Motor neuron (in vitro differentiated cells): Measurements from ENCODE around the gene PDF. TPM values are rescaled to one million over a fixed set of nuclear protein-coding genes. Genes with fewer than 3 reads are reported as not detected.
"Not testable (repeated sequence)": the region's sequence is repeated elsewhere in the genome, so short reads cannot be mapped to it uniquely, and the experiment has no call there.

Experiments
- ATAC-seq, 8 experiments: fragments of 200-7000 bp; cut with Tn5 transposase; replicated peaks in 6 of 8; 2 replicates each; pipeline ENCODE4 v1.8.0; 2021; ENCODE audit warnings: mild to moderate bottlenecking in 8 of 8, moderate library complexity in 8 of 8
- H3K27ac ChIP-seq, 2 donors: fragments of 250-450 bp; sonication (Bioruptor Pico); 2 replicates each; pipeline ENCODE4 v1.9.0; 2021; ENCODE audit warnings: antibody characterized with exemption in 2 of 2, mild to moderate bottlenecking in 2 of 2, moderate library complexity in 1 of 2
- H3K4me1 ChIP-seq, 2 donors: fragments of 250-450 bp; sonication (Bioruptor Pico); replicated peaks in 1 of 2; 2 replicates each; pipeline ENCODE4 v1.6.1; 2021; ENCODE audit warnings: antibody characterized with exemption in 2 of 2, mild to moderate bottlenecking in 2 of 2, moderate library complexity in 1 of 2
- H3K4me3 ChIP-seq, 5 donors: fragments of 250-450 bp; sonication (Bioruptor Pico); 2 replicates each; pipeline ENCODE4 v1.9.0; 2021; ENCODE audit warnings: antibody characterized with exemption in 5 of 5, mild to moderate bottlenecking in 5 of 5, moderate library complexity in 4 of 5
- WGBS, 10 experiments: fragments of 450-650 bp; shearing (Covaris generic); methylation state at CpG; one replicate each; pipeline ENCODE4 v1.0.0; 2022; 5-methylcytosine and 5-hydroxymethylcytosine counted together
- in situ Hi-C, 9 experiments: fragments of 400-800 bp; cut with MboI; loops; one replicate each; pipeline ENCODE4 v1.15.0; 2021; ENCODE audit warnings: low sequenced_read_pairs in 9 of 9, low pct_unique_long_range_greater_than_20kb in 2 of 9; ENCODE audit not compliant: unreplicated experiment in 9 of 9
- total RNA-seq, 8 experiments: library from RNA; unstranded; fragments of 300-600 nt; gene quantifications; 2 replicates each; pipeline versions ENCODE4 v1.2.3 to v1.2.4, GENCODE V29; 2022

The PDF gene
- total RNA-seq, 8 experiments from 2014 or later: 3.0 to 12.8 (median 5.8) TPM

GRCh38 chr16:69307856-69308255 lies 22.5 kb downstream of the PDF start:
- Histone ChIP-seq H3K4me1 (peaks cover 6% of the 10 kb centered on the region in 2 donors), H3K27ac (no peak overlapping the region), H3K4me3 (no peak overlapping the region)
- in situ Hi-C loops: no loop called here
- WGBS, 10 experiments: 89 to 100% (median 100%) methylated on average over 1 to 2 of the region's 2 CpGs; no CpG with 5 or more reads in 1 of the 10 experiments
- no peak for ATAC-seq

GRCh38 chr16:69307091-69307490 lies 23.3 kb downstream of the PDF start:
- Histone ChIP-seq H3K27ac (no peak overlapping the region), H3K4me3 (no peak overlapping the region), H3K4me1 (peaks cover under 1% of the 10 kb centered on the region in 2 donors)
- in situ Hi-C loops: no loop called here
- 10 to 100% (median 100%) methylated on average over 1 of the region's 1 CpG; no CpG with 5 or more reads in 1 of the 10 experiments for WGBS, 10 experiments
- ATAC-seq: no peak

- no peak overlapping the region for H3K27ac ChIP-seq
- in situ Hi-C loops: no loop called here
- no peak for ATAC-seq
These were observed 24.4 kb downstream of the PDF start for GRCh38 chr16:69306031-69306430.

GRCh38 chr16:69302301-69302700 lies 28.1 kb downstream of the PDF start:
- no peak for ATAC-seq
- WGBS, 10 experiments: 90 to 100% (median 100%) methylated on average over 1 to 4 of the region's 4 CpGs; no CpG with 5 or more reads in 1 of the 10 experiments
- Histone ChIP-seq H3K4me1 (no peaks in the 10 kb centered on the region), H3K27ac (no peak overlapping the region), H3K4me3 (no peak overlapping the region)
- in situ Hi-C loops: no loop called here

More at GRCh38 chr16:69306031-69306430, 24.4 kb downstream of the PDF start:
- no peaks in the 10 kb centered on the region for H3K4me1 ChIP-seq
- H3K4me3 ChIP-seq: no peak overlapping the region
- WGBS, 10 experiments: 0 to 90% (median 43%) methylated on average over 1 of the region's 1 CpG; no CpG with 5 or more reads in 3 of the 10 experiments

GRCh38 chr16:69301861-69302260 lies 28.5 kb downstream of the PDF start:
- H3K4me3 ChIP-seq: no peak overlapping the region
- H3K4me1 ChIP-seq: no peaks in the 10 kb centered on the region
- in situ Hi-C loops: no loop called here
- H3K27ac ChIP-seq: no peak overlapping the region
- no peak for ATAC-seq
- WGBS, 10 experiments: 60 to 94% (median 90%) methylated on average over 1 to 4 of the region's 4 CpGs; no CpG with 5 or more reads in 2 of the 10 experiments

- in situ Hi-C loops: no loop called here
- H3K4me1 ChIP-seq: no peaks in the 10 kb centered on the region
- H3K4me3 ChIP-seq: no peak overlapping the region
- 58 to 100% (median 89%) methylated on average over 1 of the region's 1 CpG; no CpG with 5 or more reads in 2 of the 10 experiments for WGBS, 10 experiments
- no peak for ATAC-seq
- H3K27ac ChIP-seq: no peak overlapping the region
These were observed 29.2 kb downstream of the PDF start for GRCh38 chr16:69301187-69301586.

- Histone ChIP-seq H3K4me3 (no peak overlapping the region), H3K27ac (no peak overlapping the region), H3K4me1 (no peaks in the 10 kb centered on the region)
- WGBS, 10 experiments: 94 to 100% (median 100%) methylated on average over 1 to 4 of the region's 4 CpGs; no CpG with 5 or more reads in 1 of the 10 experiments
- in situ Hi-C loops: loop anchor here in 5 of 9 experiments (25.0 kb wide), 2 partner anchors 111 to 136 kb away; partner anchors contain the start of gene SNTB2 (in 1 of the 5)
- ATAC-seq: no peak
These were observed 32.1 kb downstream of the PDF start for GRCh38 chr16:69298261-69298660.

GRCh38 chr16:69296771-69297170 lies 33.6 kb downstream of the PDF start:
- ATAC-seq, H3K4me1 ChIP-seq, H3K4me3 ChIP-seq, H3K27ac ChIP-seq: not testable (repeated sequence)
- 95 to 100% (median 100%) methylated on average over 1 to 5 of the region's 7 CpGs; no CpG with 5 or more reads in 3 of the 10 experiments for WGBS, 10 experiments
- in situ Hi-C loops: loop anchor here in 5 of 9 experiments (25.0 kb wide), 2 partner anchors 109 to 134 kb away; partner anchors contain the start of gene SNTB2 (in 1 of the 5)

GRCh38 chr16:69294051-69294450 lies 36.3 kb downstream of the PDF start:
- Histone ChIP-seq H3K4me3 (no peak overlapping the region), H3K27ac (no peak overlapping the region), H3K4me1 (no peaks in the 10 kb centered on the region)
- in situ Hi-C loops: loop anchor here in 5 of 9 experiments (25.0 kb wide), 2 partner anchors 107 to 132 kb away; partner anchors contain the start of gene SNTB2 (in 1 of the 5)
- 83 to 100% (median 100%) methylated on average over 1 of the region's 1 CpG; no CpG with 5 or more reads in 5 of the 10 experiments for WGBS, 10 experiments
- ATAC-seq: no peak

- in situ Hi-C loops: loop anchor here in 5 of 9 experiments (25.0 kb wide), 2 partner anchors 106 to 131 kb away; partner anchors contain the start of gene SNTB2 (in 1 of the 5)
- Histone ChIP-seq H3K27ac (no peak overlapping the region), H3K4me3 (no peak overlapping the region), H3K4me1 (no peaks in the 10 kb centered on the region)
- no peak for ATAC-seq
- 20 to 86% (median 79%) methylated on average over 1 to 3 of the region's 3 CpGs for WGBS, 10 experiments
These were observed 37.0 kb downstream of the PDF start for GRCh38 chr16:69293401-69293800.

- 20 to 100% (median 97%) methylated on average over 1 to 6 of the region's 9 CpGs; no CpG with 5 or more reads in 3 of the 10 experiments for WGBS, 10 experiments
- not testable (repeated sequence) for H3K4me1 ChIP-seq, H3K4me3 ChIP-seq, H3K27ac ChIP-seq, ATAC-seq
- in situ Hi-C loops: loop anchor here in 5 of 9 experiments (25.0 kb wide), 2 partner anchors 104 to 129 kb away; partner anchors contain the start of gene SNTB2 (in 1 of the 5)
These were observed 38.7 kb downstream of the PDF start for GRCh38 chr16:69291657-69292056.

- Histone ChIP-seq H3K4me1 (no peaks in the 10 kb centered on the region), H3K4me3 (no peak overlapping the region), H3K27ac (no peak overlapping the region)
- peak in 3 of 8 experiments; percentile 68 to 83 (median 78) for ATAC-seq
- in situ Hi-C loops: loop anchor here in 5 of 9 experiments (25.0 kb wide), 2 partner anchors 100 to 125 kb away; partner anchors contain the start of gene SNTB2 (in 1 of the 5)
- 5 to 96% (median 65%) methylated on average over 1 to 10 of the region's 13 CpGs for WGBS, 10 experiments
These were observed 43.3 kb downstream of the PDF start for GRCh38 chr16:69286941-69287713.

GRCh38 chr16:69285240-69285639 lies 45.1 kb downstream of the PDF start:
- in situ Hi-C loops: loop anchor here in 5 of 9 experiments (25.0 kb wide), 2 partner anchors 98 to 123 kb away; partner anchors contain the start of gene SNTB2 (in 1 of the 5)
- no peak for ATAC-seq

More at GRCh38 chr16:69285240-69285639, 45.1 kb downstream of the PDF start:
- Histone ChIP-seq H3K27ac (no peak overlapping the region), H3K4me1 (no peaks in the 10 kb centered on the region), H3K4me3 (no peak overlapping the region)
- 56 to 100% (median 84%) methylated on average over 1 to 4 of the region's 4 CpGs for WGBS, 10 experiments
